Endodermal cell (in vitro differentiated cells): ENCODE measurements around the gene FBXL17. TPM values are rescaled to one million over a fixed set of nuclear protein-coding genes. Genes with fewer than 3 reads are reported as not detected.

Experiments used
- DNase-seq: peaks from one replicate; pipeline ENCODE4 v3.0.0-alpha.2; 2017
- H3K27ac ChIP-seq: 2 replicates; pipeline ENCODE4 v1.5.1; 2013; ENCODE audit warnings: mild to moderate bottlenecking, low read depth, low read length, moderate library complexity
- H3K27me3 ChIP-seq: 2 replicates; pipeline ENCODE4 v1.6.1; 2013; ENCODE audit warnings: mild to moderate bottlenecking, low read length, moderate library complexity; ENCODE audit not compliant: insufficient read depth, control insufficient read depth, poor library complexity, severe bottlenecking
- H3K36me3 ChIP-seq: 2 replicates; pipeline ENCODE4 v1.7.0; 2013; ENCODE audit warnings: mild to moderate bottlenecking, low read length, moderate library complexity; ENCODE audit not compliant: control insufficient read depth, insufficient read depth
- H3K4me1 ChIP-seq: one replicate; pipeline ENCODE4 v1.7.0; 2013; ENCODE audit warnings: low read length; ENCODE audit not compliant: control insufficient read depth, insufficient read depth
- H3K4me3 ChIP-seq: 2 replicates; pipeline ENCODE4 v1.5.1; 2013; ENCODE audit warnings: mild to moderate bottlenecking, low read length, moderate library complexity
- H3K9ac ChIP-seq: 2 replicates; pipeline ENCODE4 v1.6.1; 2013; ENCODE audit warnings: mild to moderate bottlenecking, low read length, moderate library complexity; ENCODE audit not compliant: poor library complexity, severe bottlenecking; ENCODE audit errors: extremely low read depth
- H3K9me3 ChIP-seq: 2 replicates; pipeline ENCODE4 v1.6.1; 2013; ENCODE audit warnings: mild to moderate bottlenecking, low read length, moderate library complexity; ENCODE audit not compliant: control insufficient read depth
- H3K27ac Mint-ChIP-seq: 2 replicates; pipeline ENCODE4 v1.8.0; 2020; ENCODE audit warnings: mixed read lengths
- H3K27me3 Mint-ChIP-seq: 2 replicates; pipeline ENCODE4 v1.8.0; 2021; ENCODE audit warnings: mild to moderate bottlenecking, mixed read lengths; ENCODE audit not compliant: insufficient read depth
- H3K36me3 Mint-ChIP-seq: 2 replicates; pipeline ENCODE4 v1.8.0; 2020; ENCODE audit warnings: low read depth, mixed read lengths
- H3K4me1 Mint-ChIP-seq: 2 replicates; pipeline ENCODE4 v1.8.0; 2020; ENCODE audit warnings: mixed read lengths
- H3K4me3 Mint-ChIP-seq: 2 replicates; pipeline ENCODE4 v1.8.0; 2020; ENCODE audit warnings: mild to moderate bottlenecking, moderate library complexity, mixed read lengths
- H3K9me3 Mint-ChIP-seq: 2 replicates; pipeline ENCODE4 v1.8.0; 2020; ENCODE audit warnings: mild to moderate bottlenecking, mixed read lengths
- WGBS, 2 experiments: methylation state at CpG; one replicate each; pipeline versions ENCODE4 v1.1.5 to v1.1.7; 2013; ENCODE audit warnings: missing lambda C conversion rate in 2 of 2, mixed read lengths in 1 of 2; ENCODE audit not compliant: insufficient coverage in 1 of 2, insufficient read length in 1 of 2; 5-methylcytosine and 5-hydroxymethylcytosine counted together
- total RNA-seq, 2 donors: library from RNA; stranded (reverse); fragmentation: NEBNext Ultra II Directional in 1 of 2; extraction: Animal tissue kit (Norgen Biotek cat#: 25700) in 1 of 2; gene quantifications; 2 replicates in 1 of 2; 3 replicates in 1 of 2; pipeline ENCODE4 v1.2.1, GENCODE V29; 2021
- TF ChIP-seq, protein P1 (sequence below): fragments of 200-600 bp; sonication (generic); conservative IDR thresholded peaks from 2 replicates; pipeline ENCODE4 v1.5.0; 2021; ENCODE audit warnings: antibody characterized with exemption, mild to moderate bottlenecking

The FBXL17 gene
- total RNA-seq, 2 donors from 2014 or later, result 7.4 to 8.6 TPM

DNA sequence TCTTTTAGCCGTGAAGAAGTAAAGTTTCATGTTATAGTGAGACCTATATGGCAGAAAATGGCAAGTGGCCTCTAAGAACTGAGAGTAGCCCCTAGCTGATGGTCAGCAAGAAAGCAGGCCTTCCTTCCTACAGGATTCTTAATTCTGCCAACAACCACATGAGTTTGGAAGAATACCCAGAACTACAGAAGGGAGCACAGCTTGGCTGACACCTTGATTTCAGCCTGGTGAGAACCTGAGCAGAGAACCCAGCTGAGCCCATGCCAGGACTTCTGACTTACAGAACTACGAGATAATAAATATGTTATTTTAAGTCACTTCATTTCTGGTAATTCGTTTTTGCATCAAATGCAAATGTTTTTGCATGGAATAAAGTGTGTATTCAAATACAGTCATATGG lies 5.9 kb upstream of the FBXL17 start:
- H3K9ac ChIP-seq, result no peak overlapping the region
- DNase-seq, result no peak
- Mint-ChIP-seq H3K27ac (no peak overlapping the region), H3K4me3 (no peak overlapping the region), H3K4me1 (peaks cover 4% of the 10 kb centered on the region), H3K36me3 (no peaks in the 10 kb centered on the region), H3K9me3 (no peaks in the 10 kb centered on the region), H3K27me3 (no peaks in the 10 kb centered on the region)
- 94 to 100% methylated on average over 1 to 3 of the region's 3 CpGs for WGBS, 2 experiments
- no peaks in the 10 kb centered on the region for H3K36me3 ChIP-seq
- TF ChIP-seq, protein P1, sequence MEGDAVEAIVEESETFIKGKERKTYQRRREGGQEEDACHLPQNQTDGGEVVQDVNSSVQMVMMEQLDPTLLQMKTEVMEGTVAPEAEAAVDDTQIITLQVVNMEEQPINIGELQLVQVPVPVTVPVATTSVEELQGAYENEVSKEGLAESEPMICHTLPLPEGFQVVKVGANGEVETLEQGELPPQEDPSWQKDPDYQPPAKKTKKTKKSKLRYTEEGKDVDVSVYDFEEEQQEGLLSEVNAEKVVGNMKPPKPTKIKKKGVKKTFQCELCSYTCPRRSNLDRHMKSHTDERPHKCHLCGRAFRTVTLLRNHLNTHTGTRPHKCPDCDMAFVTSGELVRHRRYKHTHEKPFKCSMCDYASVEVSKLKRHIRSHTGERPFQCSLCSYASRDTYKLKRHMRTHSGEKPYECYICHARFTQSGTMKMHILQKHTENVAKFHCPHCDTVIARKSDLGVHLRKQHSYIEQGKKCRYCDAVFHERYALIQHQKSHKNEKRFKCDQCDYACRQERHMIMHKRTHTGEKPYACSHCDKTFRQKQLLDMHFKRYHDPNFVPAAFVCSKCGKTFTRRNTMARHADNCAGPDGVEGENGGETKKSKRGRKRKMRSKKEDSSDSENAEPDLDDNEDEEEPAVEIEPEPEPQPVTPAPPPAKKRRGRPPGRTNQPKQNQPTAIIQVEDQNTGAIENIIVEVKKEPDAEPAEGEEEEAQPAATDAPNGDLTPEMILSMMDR, result no peak
- no peaks in the 10 kb centered on the region for H3K9me3 ChIP-seq
- H3K27ac ChIP-seq, result no peak overlapping the region
- no peaks in the 10 kb centered on the region for H3K4me1 ChIP-seq
- no peak overlapping the region for H3K4me3 ChIP-seq
- no peaks in the 10 kb centered on the region for H3K27me3 ChIP-seq

DNA sequence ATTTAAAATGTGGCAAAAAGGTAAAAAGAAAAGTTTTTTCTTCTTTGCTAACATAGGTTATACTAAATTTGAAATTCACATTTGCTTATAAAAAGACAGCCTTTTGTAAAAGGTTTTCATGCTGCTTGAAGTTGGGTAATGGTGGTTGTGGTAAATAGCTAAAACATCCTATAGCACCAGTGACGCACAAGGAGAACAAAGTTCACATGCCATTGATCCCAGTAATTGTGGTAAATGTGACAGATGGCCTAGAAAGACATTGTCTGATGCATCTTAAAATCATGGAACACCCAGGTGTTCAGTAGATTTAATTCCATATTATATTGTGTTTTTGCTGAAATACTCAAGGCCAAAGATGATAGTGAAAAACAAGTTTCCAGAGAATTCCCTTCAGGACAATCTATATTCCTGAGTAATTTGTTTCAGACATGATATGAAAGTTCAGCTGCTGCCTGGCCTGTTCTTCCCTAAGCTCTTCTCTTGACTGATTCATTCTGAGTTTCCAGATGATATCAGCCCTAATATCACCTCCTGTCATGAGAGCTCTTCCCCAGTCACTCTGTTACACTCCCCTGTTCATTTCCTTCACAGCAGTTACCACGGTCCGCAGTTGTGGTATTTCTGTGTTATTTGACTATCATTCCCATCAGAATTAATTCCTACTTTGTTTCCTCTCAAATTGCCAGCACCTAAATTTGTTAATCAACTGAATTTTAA lies 4.6 kb upstream of the FBXL17 start:
- Mint-ChIP-seq H3K4me3 (no peak overlapping the region), H3K27me3 (no peaks in the 10 kb centered on the region), H3K4me1 (peaks cover 5% of the 10 kb centered on the region), H3K9me3 (no peaks in the 10 kb centered on the region), H3K36me3 (no peaks in the 10 kb centered on the region), H3K27ac (no peak overlapping the region)
- H3K27me3 ChIP-seq, result no peaks in the 10 kb centered on the region
- no peaks in the 10 kb centered on the region for H3K36me3 ChIP-seq
- WGBS, 2 experiments, result 96 to 97% methylated on average over 3 of the region's 3 CpGs
- H3K4me3 ChIP-seq, result no peak overlapping the region
- H3K9me3 ChIP-seq, result no peaks in the 10 kb centered on the region
- TF ChIP-seq, protein P1, result no peak
- H3K27ac ChIP-seq, result no peak overlapping the region
- H3K9ac ChIP-seq, result no peak overlapping the region
- H3K4me1 ChIP-seq, result no peaks in the 10 kb centered on the region
- DNase-seq, result no peak

DNA sequence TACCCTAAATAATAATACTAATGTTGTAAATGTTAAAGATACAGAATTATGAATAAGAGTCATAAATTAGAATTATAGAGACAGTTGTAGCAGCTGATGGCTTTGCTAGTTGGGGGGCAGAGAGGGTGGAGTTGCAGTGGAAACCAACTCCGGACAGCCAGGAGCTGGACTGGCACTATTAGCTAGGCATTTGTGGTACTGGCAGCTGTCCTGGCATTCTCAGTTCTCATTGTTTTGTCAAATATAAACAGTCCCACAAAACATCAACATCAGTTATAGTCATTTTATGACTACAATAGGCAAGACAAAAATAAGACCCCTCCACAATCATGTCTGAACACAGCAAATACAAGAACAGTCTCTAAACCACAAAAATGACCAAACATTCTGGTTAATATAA lies 2.8 kb upstream of the FBXL17 start:
- no peaks in the 10 kb centered on the region for H3K27me3 ChIP-seq
- H3K4me1 Mint-ChIP-seq, result peaks cover 7% of the 10 kb centered on the region
- TF ChIP-seq, protein P1, result no peak
- no peak overlapping the region for H3K27ac ChIP-seq
- H3K9ac ChIP-seq, result no peak overlapping the region
- WGBS, 2 experiments, result 100% methylated on average over 1 of the region's 1 CpG
- H3K4me3 ChIP-seq, result no peak overlapping the region
- no peaks in the 10 kb centered on the region for H3K4me1 ChIP-seq
- no peaks in the 10 kb centered on the region for H3K9me3 ChIP-seq
- no peaks in the 10 kb centered on the region for H3K27me3 Mint-ChIP-seq
- H3K36me3 ChIP-seq, result no peaks in the 10 kb centered on the region
- H3K27ac Mint-ChIP-seq, result no peak overlapping the region
- no peak for DNase-seq
- no peaks in the 10 kb centered on the region for H3K36me3 Mint-ChIP-seq
- no peak overlapping the region for H3K4me3 Mint-ChIP-seq
- H3K9me3 Mint-ChIP-seq, result no peaks in the 10 kb centered on the region
